ENCODE results near the gene LCA5L. TPM values are rescaled to one million over a fixed set of nuclear protein-coding genes. Genes with fewer than 3 reads are reported as not detected.

Gene LCA5L
- total and polyA plus RNA-seq, 2 of the 13 experiments (the other 11 are each of a cell fraction or from before 2014, with no cell fraction given), result 0.13 to 0.55 TPM

DNA sequence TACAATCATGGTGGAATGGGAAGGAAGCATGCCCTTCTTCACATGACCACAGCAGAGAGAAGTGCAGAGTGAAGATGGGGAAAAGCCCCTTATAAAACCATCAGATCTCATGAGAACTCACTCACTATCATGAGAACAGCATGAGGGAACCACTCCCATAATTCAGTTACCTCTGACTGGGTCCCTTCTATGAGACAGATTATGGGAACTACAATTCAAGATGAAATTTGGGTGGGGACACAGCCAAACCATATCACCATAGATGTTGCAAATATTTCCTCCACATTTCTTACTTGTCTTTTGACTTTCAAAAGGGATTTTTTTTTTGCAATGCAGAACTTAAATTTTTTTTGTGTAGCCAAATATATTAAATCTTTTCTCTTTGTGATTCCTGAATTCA is 21.0 kb upstream of the LCA5L start:
- TF ChIP-seq ZNF282 (IDR thresholded peaks at IDR 0.05; ENCODE audit: partially characterized antibody) (no peak), ZNF724P (CRISPR knock-in tag; IDR thresholded peaks at IDR 0.05; ENCODE audit: borderline replicate concordance) (no peak), REPIN1 (CRISPR knock-in tag; IDR thresholded peaks at IDR 0.05; ENCODE audit: borderline replicate concordance, low read depth) (no peak), EZH2 (conservative IDR thresholded peaks at IDR 0.05; ENCODE audit: low read depth, low read length) (no peak), PPARG (CRISPR knock-in tag; conservative IDR thresholded peaks at IDR 0.05) (no peak), HNF4G (IDR thresholded peaks at IDR 0.05; ENCODE audit: borderline replicate concordance, low read depth, low read length) (no peak), HNF4G (CRISPR knock-in tag; IDR thresholded peaks at IDR 0.05; ENCODE audit: borderline replicate concordance, low read depth) (no peak), SRSF9 (IDR thresholded peaks at IDR 0.05; ENCODE audit: borderline replicate concordance, insufficient read depth, low read depth, low read length, poor library complexity, severe bottlenecking) (no peak), KLF13 (CRISPR knock-in tag; IDR thresholded peaks at IDR 0.05) (no peak), ZNF446 (CRISPR knock-in tag; IDR thresholded peaks at IDR 0.05) (no peak), NR0B2 (CRISPR knock-in tag; IDR thresholded peaks at IDR 0.05) (no peak), XBP1 (CRISPR knock-in tag; IDR thresholded peaks at IDR 0.05) (no peak)
- TF ChIP-seq, protein P1, sequence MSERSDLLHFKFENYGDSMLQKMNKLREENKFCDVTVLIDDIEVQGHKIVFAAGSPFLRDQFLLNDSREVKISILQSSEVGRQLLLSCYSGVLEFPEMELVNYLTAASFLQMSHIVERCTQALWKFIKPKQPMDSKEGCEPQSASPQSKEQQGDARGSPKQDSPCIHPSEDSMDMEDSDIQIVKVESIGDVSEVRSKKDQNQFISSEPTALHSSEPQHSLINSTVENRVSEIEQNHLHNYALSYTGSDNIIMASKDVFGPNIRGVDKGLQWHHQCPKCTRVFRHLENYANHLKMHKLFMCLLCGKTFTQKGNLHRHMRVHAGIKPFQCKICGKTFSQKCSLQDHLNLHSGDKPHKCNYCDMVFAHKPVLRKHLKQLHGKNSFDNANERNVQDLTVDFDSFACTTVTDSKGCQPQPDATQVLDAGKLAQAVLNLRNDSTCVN (CRISPR knock-in tag; IDR thresholded peaks at IDR 0.05; ENCODE audit: borderline replicate concordance), result no peak
- no peaks in the 10 kb centered on the region for H3K36me3 ChIP-seq (replicated peaks in 1 of 2; ENCODE audit: control insufficient read depth in 1 of 2, insufficient read depth in 2 of 2, low read length in 2 of 2)
- H3K4me1 ChIP-seq (ENCODE audit: insufficient read depth, low read length), result no peaks in the 10 kb centered on the region
- H3K27me3 ChIP-seq (ENCODE audit: control insufficient read depth in 1 of 2, insufficient read depth in 2 of 2, low read length in 2 of 2), result no peaks in the 10 kb centered on the region
- no peak overlapping the region for H2AFZ ChIP-seq (ENCODE audit: low read length)
- H3K79me2 ChIP-seq (ENCODE audit: insufficient read depth, low read length), result no peaks in the 10 kb centered on the region
- ATAC-seq, result no peak
- intact Hi-C loops (cut with micrococcal nuclease; ENCODE audit: unreplicated experiment), result no loop called here
- no peak for FAIRE-seq
- ChIA-PET CTCF (ENCODE audit: low intra/inter-chr PET ratio, low total read pairs) (no interaction called here), POLR2A (no interaction called here)
- in situ Hi-C loops (cut with HindIII; ENCODE audit: extremely low pct_ligation_motif_present, low pct_unique_long_range_greater_than_20kb), result no loop called here
- no peak overlapping the region for H3K4me3 ChIP-seq (replicated peaks in 1 of 3; ENCODE audit: insufficient read depth in 1 of 3, low read depth in 2 of 3, low read length in 3 of 3)
- H3K9me3 ChIP-seq (ENCODE audit: low read length), result no peaks in the 10 kb centered on the region
- H3K9ac ChIP-seq (ENCODE audit: insufficient read depth, low read depth, low read length), result no peak overlapping the region
- H3K4me2 ChIP-seq (ENCODE audit: low read depth, low read length), result no peak overlapping the region
- H3K27ac ChIP-seq (ENCODE audit: extremely low read length, insufficient read depth, low read length), result no peak overlapping the region
- no peaks in the 10 kb centered on the region for H4K20me1 ChIP-seq (ENCODE audit: insufficient read depth, low read length)
- DNase-seq (ENCODE audit: low spot score), result no peak
- no TSS peak for BruUV-seq (replicated peaks)
